Hepatocyte (in vitro differentiated cells): ENCODE results near the gene HCN1.
"Not testable (repeated sequence)": the region's sequence is repeated elsewhere in the genome, so short reads cannot be mapped to it uniquely, and the experiment has no call there.

Experiments
- EZH2 ChIP-seq: fragments of 200-600 bp; sonication (generic); IDR thresholded peaks from 2 replicates; pipeline ENCODE4 v1.6.1; 2016; ENCODE audit warnings: antibody characterized with exemption, mild to moderate bottlenecking, borderline replicate concordance
- EZH2phosphoT487 ChIP-seq: fragments of 200-600 bp; sonication (generic); IDR thresholded peaks from one replicate; pipeline ENCODE4 v1.6.1; 2018; ENCODE audit warnings: antibody characterized with exemption, mild to moderate bottlenecking, low read depth, moderate library complexity; ENCODE audit not compliant: unreplicated experiment, severe bottlenecking
- TF ChIP-seq, protein P1 (sequence below): fragments of 200-600 bp; sonication (generic); IDR thresholded peaks from 2 replicates; pipeline ENCODE4 v1.5.1; 2016; ENCODE audit warnings: antibody characterized with exemption, mild to moderate bottlenecking; ENCODE audit not compliant: poor library complexity

DNA sequence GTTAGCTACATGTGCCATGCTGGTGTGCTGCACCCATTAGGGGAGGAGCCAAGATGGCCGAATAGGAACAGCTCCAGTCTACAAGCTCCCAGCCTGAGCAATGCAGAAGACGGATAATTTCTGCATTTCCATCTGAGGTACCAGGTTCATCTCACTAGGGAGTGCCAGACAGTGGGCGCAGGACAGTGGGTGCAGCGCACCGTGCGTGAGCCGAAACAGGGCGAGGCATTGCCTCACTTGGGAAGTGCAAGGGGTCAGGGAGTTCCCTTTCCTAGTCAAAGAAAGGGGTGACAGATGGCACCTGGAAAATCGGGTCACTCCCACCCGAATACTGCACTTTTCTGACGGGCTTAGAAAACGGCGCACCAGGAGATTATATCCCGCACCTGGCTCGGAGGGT lies 251.3 kb downstream of the HCN1 start:
- not testable (repeated sequence) for TF ChIP-seq EZH2, EZH2phosphoT487
- TF ChIP-seq, protein P1, sequence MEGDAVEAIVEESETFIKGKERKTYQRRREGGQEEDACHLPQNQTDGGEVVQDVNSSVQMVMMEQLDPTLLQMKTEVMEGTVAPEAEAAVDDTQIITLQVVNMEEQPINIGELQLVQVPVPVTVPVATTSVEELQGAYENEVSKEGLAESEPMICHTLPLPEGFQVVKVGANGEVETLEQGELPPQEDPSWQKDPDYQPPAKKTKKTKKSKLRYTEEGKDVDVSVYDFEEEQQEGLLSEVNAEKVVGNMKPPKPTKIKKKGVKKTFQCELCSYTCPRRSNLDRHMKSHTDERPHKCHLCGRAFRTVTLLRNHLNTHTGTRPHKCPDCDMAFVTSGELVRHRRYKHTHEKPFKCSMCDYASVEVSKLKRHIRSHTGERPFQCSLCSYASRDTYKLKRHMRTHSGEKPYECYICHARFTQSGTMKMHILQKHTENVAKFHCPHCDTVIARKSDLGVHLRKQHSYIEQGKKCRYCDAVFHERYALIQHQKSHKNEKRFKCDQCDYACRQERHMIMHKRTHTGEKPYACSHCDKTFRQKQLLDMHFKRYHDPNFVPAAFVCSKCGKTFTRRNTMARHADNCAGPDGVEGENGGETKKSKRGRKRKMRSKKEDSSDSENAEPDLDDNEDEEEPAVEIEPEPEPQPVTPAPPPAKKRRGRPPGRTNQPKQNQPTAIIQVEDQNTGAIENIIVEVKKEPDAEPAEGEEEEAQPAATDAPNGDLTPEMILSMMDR, result not testable (repeated sequence)
